ENCODE results near the gene ADAD1. TPM values are rescaled to one million over a fixed set of nuclear protein-coding genes. Genes with fewer than 3 reads are reported as not detected.

ADAD1 gene
- total RNA-seq, 2 experiments from 2014 or later: not detected

- CTCF ChIA-PET: interaction anchor here (0.8 to 4.9 kb wide), 3 partner anchors 9 to 299 kb away, joined by 3 to 32 read pairs (median 3); no protein-coding TSS in a partner anchor
- ATAC-seq (peak; percentile 81), DNase-seq (peak; percentile 61)
- H3K27ac Mint-ChIP-seq: peak overlapping the region; percentile 83
- H3K4me1 Mint-ChIP-seq (ENCODE audit: low read depth): peaks cover 43% of the 10 kb centered on the region
- H3K9me3 Mint-ChIP-seq (ENCODE audit: insufficient read depth): no peaks in the 10 kb centered on the region
- no peaks in the 10 kb centered on the region for H3K27me3 Mint-ChIP-seq (ENCODE audit: low read depth)
- no peaks in the 10 kb centered on the region for H3K36me3 Mint-ChIP-seq (ENCODE audit: low read depth)
- POLR2A ChIA-PET: no interaction called here
- H3K4me3 Mint-ChIP-seq: peak overlapping the region; percentile 76
Observed at GRCh38 chr4:122458625-122459024, 79.8 kb downstream of the ADAD1 start.

DNA sequence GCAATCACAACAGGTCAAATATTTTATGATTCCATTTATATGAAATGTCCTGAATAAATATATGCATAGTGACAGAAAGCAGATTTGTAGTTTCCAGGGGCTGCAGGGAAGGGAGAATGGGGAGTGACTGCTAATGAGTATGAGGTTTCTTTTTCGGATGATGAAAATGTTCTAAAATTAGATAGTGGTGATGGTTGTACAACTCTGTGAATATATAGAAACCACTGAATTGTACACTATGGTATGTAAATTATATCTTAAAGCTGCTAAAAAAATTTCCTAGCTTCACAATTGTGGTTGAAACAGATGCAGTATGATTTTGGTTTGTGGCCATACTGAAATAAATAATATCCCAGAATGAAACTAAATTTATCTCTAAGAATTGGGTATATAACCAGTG is 90.6 kb downstream of the ADAD1 start:
- DNase-seq (no peak), ATAC-seq (no peak)
- ChIA-PET CTCF (no interaction called here), POLR2A (no interaction called here)
- H3K36me3 Mint-ChIP-seq (ENCODE audit: low read depth): peaks cover 4% of the 10 kb centered on the region
- H3K4me3 Mint-ChIP-seq: no peak overlapping the region
- H3K27me3 Mint-ChIP-seq (ENCODE audit: low read depth): no peaks in the 10 kb centered on the region
- H3K9me3 Mint-ChIP-seq (ENCODE audit: insufficient read depth): peaks cover 14% of the 10 kb centered on the region
- H3K4me1 Mint-ChIP-seq (ENCODE audit: low read depth): no peaks in the 10 kb centered on the region
- H3K27ac Mint-ChIP-seq: no peak overlapping the region

GRCh38 chr4:122475233-122475632 is 96.4 kb downstream of the ADAD1 start:
- Mint-ChIP-seq H3K27ac (no peak overlapping the region), H3K36me3 (ENCODE audit: low read depth) (no peaks in the 10 kb centered on the region), H3K4me3 (no peak overlapping the region), H3K9me3 (ENCODE audit: insufficient read depth) (no peaks in the 10 kb centered on the region), H3K4me1 (ENCODE audit: low read depth) (peaks cover 6% of the 10 kb centered on the region), H3K27me3 (ENCODE audit: low read depth) (no peaks in the 10 kb centered on the region)
- ChIA-PET CTCF (no interaction called here), POLR2A (no interaction called here)
- ATAC-seq: no peak
- DNase-seq: no peak

DNA sequence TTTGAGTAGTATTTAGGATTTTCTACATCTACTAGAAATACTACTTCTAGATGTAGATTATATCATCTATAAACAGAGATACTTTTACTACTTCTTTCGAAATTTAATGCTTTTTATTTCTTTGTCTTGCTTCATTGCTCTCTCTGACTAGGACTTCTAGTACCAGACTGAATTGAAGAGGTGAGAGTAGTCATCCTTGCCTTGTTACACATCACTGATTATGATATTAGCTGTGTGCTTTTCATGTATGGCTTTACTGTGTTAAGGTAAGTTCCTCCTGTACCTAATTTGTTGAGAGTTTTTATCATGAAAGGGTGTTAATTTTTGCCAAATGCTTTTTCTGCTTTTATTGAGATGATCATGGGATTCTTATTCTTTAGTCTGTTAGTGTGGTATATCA is 97.3 kb downstream of the ADAD1 start:
- Mint-ChIP-seq H3K4me1 (ENCODE audit: low read depth) (peaks cover 6% of the 10 kb centered on the region), H3K36me3 (ENCODE audit: low read depth) (no peaks in the 10 kb centered on the region), H3K4me3 (no peak overlapping the region), H3K27ac (no peak overlapping the region), H3K27me3 (ENCODE audit: low read depth) (no peaks in the 10 kb centered on the region), H3K9me3 (ENCODE audit: insufficient read depth) (no peaks in the 10 kb centered on the region)
- ATAC-seq (no peak), DNase-seq (no peak)
- POLR2A ChIA-PET: no interaction called here
- CTCF ChIA-PET: no interaction called here

DNA sequence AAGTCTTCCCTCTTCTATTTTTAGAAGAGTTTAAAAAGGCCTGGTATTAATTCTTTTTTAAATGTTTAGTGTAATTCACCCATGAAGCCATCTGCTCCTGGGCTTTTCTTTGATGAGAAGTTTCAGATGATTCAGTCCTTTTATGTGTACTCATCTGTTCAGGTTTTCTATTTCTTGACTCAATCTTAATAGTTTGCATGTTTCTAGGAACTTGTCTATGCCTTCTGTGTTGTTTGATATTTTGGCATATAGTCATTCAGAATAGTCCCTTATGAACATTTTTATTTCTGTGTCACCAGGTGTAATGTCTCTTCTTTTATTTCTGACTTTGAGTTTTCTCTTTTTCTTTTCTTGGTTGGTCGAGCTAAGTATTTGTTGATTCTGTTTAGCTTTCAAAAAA is 97.9 kb downstream of the ADAD1 start:
- ATAC-seq (no peak), DNase-seq (no peak)
- Mint-ChIP-seq H3K27ac (no peak overlapping the region), H3K27me3 (ENCODE audit: low read depth) (no peaks in the 10 kb centered on the region), H3K36me3 (ENCODE audit: low read depth) (no peaks in the 10 kb centered on the region), H3K4me3 (no peak overlapping the region), H3K9me3 (ENCODE audit: insufficient read depth) (no peaks in the 10 kb centered on the region), H3K4me1 (ENCODE audit: low read depth) (peaks cover 6% of the 10 kb centered on the region)
- ChIA-PET POLR2A (no interaction called here), CTCF (no interaction called here)

Other genes starting within 250 kb of the ADAD1 start
- 10 to 100 TPM; 34.0 to 35.4 TPM for gene BLTP1, start 226.7 kb upstream of the ADAD1 start, total RNA-seq
- under 1 TPM in 1 of 2 experiments, not detected in 1; 0.60 TPM for gene IL2, start 77.7 kb downstream of the ADAD1 start, total RNA-seq
- gene IL21, start 242.1 kb downstream of the ADAD1 start, total RNA-seq: not detected

Measured in activated CD8-positive, alpha-beta T cell treated with anti-CD3 and anti-CD28 coated beads, Interleukin-2, amount 10 ng/mL, durations not matched to agents 7 days and 5 days (primary cell).